Kasumi-1 (cell line): Measurements from ENCODE around the gene NSMF.

ENCODE experiments used
- DNase-seq, 2 experiments: peaks; one replicate each; lab custom pipeline; 2025; lab: John Stamatoyannopoulos, UW

NSMF gene

DNA sequence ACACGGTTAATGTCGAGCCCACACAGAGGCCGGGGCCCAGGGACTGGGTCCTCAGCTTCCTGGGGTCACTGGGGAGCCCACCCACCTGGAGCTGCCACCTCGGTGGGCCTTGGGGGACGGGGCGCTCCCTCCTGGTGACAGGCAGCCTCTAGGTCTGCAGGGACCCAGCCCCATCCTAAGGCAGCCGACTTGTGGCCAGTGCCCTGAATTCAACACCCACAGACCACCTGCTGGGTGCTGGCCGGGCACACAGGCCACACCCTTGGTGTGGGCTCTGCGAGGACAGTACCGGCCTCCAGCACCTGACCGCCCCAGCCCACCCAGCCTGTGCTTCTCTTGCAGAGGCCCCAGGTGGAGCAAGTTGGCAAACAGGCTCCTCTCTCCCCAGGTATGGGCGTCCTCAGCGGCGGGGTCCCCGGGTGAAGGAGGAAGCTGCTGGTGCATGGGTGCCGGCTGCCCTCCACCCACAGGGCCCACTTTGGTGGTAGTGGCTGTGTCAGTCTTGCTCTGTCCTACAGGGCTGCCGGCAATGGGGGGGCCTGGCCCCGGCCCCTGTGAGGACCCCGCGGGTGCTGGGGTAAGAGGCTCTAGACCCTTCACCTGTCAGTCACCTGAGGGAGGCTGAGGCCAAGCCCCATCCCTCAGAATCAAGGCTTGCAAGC, 26.3 kb downstream of the NSMF start:
- no peak for DNase-seq

- DNase-seq: no peak
Observed at GRCh38 chr9:137431416-137431931, 27.7 kb downstream of the NSMF start.

DNA sequence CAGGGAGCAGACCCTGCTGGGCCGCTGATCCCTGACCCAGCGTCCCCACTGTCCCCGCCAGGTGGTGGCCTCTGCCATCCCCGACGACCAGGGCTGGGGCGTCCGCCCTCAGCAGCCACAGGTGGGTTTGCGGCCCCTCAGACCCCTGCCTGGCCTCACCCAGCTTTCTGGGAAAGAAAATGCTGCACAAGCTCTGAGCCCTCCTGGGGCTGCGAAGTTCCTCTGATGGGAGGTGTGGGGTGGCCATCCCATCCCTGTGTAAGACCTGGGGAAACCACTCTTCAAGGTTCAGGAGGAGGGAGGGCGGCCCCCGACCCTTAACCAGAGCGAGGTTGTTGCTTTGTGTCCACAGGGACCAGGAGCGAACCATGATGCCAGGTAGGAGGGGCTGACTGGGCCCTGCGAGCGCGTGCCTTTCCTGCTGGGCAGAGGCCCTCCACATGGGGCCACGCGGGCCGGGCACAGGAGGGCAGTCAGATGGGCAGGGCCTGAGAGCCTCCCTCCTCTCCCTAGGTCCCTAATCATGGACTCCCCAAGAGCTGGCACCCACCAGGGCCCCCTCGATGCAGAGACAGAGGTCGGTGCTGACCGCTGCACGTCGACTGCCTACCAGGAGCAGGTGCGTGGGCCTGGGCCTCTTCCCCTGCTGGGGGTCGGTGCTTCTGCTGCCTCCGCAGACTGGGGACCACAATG, 28.3 kb downstream of the NSMF start:
- DNase-seq: no peak

GRCh38 chr9:137429974-137430722, 29.0 kb downstream of the NSMF start:
- DNase-seq: no peak

- DNase-seq: no peak
Observed at GRCh38 chr9:137429546-137429890, 29.6 kb downstream of the NSMF start.

GRCh38 chr9:137428841-137429545, 30.1 kb downstream of the NSMF start:
- no peak for DNase-seq

DNA sequence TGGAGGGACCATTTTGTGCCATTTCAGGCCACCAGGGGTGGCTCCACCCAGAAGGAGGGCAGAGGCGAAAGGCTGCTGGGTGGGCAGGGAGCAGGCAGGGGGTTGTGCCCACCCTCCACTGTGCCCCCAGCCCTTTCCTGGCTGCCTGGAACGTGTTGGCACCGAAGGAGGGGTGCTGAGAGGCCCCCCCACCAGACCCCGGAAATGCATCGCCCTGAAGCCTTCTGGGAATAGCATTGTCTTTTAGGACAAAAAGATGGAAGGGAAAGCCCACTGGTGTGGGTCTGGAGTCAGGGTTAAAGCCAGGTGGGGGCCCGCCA, 30.9 kb downstream of the NSMF start:
- DNase-seq: no peak

- DNase-seq: no peak
Observed at GRCh38 chr9:137427454-137428310, 31.5 kb downstream of the NSMF start.

- no peak for DNase-seq
Observed at GRCh38 chr9:137426018-137426681, 33.0 kb downstream of the NSMF start.

- no peak for DNase-seq
Observed at GRCh38 chr9:137423514-137424291, 35.4 kb downstream of the NSMF start.

- DNase-seq: peak; percentile 79 to 85
Observed at GRCh38 chr9:137422604-137423513, 36.3 kb downstream of the NSMF start, which contains the start of the genes EXD3 and NOXA1. EXD3 (minus strand) TSS chr9:137423162; CDS start chr9:137395357, 27,805 bp downstream. NOXA1 (plus strand) TSS chr9:137423393; CDS start chr9:137423530, 137 bp downstream.

DNA sequence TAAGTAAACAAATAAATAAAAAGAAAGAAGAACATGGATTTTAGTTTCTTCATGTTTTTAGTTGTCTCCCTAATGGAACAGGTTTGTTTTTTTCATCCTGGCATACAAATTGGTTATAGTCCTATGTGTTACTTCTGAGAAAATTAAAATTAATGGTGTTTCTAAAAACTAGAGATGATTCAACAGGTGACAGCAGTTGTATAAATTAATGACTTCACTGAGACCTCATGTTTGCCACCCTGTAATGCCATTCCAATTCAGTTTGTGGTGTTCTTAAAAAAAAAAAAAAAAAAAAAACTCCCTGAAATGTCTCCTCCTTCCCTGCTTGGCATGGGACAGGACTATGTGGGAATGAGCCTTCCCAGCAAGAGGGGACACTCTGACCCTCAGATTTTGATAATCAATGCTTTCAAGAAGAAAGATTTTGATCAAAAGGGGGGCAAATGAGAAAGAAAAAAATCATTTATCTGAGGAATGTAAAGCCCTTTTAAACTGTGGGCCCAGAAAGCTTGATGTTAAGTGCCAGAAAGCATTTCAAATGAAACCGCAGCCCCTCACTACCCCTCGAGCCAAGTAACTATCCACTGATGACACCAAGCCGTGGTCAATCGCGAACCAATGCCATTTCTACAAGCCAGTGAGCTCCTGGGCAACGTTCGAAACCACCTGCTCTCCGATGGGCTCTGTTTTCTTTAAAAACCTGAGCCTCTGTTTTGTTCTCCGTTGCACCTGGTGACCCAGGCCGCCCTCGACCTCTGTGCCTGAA, 37.1 kb downstream of the NSMF start:
- DNase-seq: no peak

GRCh38 chr9:137417161-137418021, 41.7 kb downstream of the NSMF start:
- no peak for DNase-seq

- DNase-seq: no peak
Observed at GRCh38 chr9:137416563-137417151, 42.5 kb downstream of the NSMF start.

GRCh38 chr9:137416006-137416562, 43.0 kb downstream of the NSMF start:
- no peak for DNase-seq

DNA sequence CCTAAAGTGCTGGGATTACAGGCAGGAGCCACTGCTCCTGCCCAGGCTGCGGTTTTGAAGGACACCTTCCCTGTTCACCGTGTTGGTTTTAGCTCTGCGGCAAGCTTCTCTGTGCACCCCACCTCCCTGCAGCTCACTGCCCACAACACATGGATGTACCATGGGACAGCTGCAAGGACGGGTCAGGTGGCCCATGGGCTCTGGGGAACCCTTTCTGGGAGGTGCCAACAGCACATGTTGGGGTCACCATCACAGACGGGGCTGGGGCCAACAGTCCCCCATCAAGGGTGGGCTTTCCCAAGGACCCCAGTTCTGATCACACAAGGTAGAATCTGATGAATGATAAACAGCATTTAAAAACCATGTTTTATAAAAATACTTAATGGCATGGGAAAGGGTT, 43.7 kb downstream of the NSMF start:
- DNase-seq: no peak
